ENCODE measurements around the gene DHRS7.
A peak's percentile ranks its signal among the peaks of the same experiment; 100 is the strongest.

DHRS7 gene

GRCh38 chr14:60184905-60185555, 19.8 kb upstream of the DHRS7 start:
- no peak for FAIRE-seq

GRCh38 chr14:60184146-60184904, 19.1 kb upstream of the DHRS7 start:
- peak; percentile 93 for FAIRE-seq

GRCh38 chr14:60183741-60184140, 18.5 kb upstream of the DHRS7 start:
- no peak for FAIRE-seq

GRCh38 chr14:60183138-60183537, 17.9 kb upstream of the DHRS7 start:
- FAIRE-seq: no peak

GRCh38 chr14:60179431-60179869, 14.3 kb upstream of the DHRS7 start:
- no peak for FAIRE-seq

- FAIRE-seq: no peak
Measured at GRCh38 chr14:60178820-60179219, 13.6 kb upstream of the DHRS7 start.

GRCh38 chr14:60178164-60178563, 13.0 kb upstream of the DHRS7 start:
- no peak for FAIRE-seq

GRCh38 chr14:60175255-60175902, 10.2 kb upstream of the DHRS7 start:
- FAIRE-seq: no peak

GRCh38 chr14:60174352-60175254, 9.4 kb upstream of the DHRS7 start:
- FAIRE-seq: no peak

GRCh38 chr14:60171690-60172089, 6.5 kb upstream of the DHRS7 start:
- FAIRE-seq: no peak

- no peak for FAIRE-seq
Measured at GRCh38 chr14:60170948-60171347, 5.8 kb upstream of the DHRS7 start.

- no peak for FAIRE-seq
Measured at GRCh38 chr14:60169722-60170121, 4.5 kb upstream of the DHRS7 start.

- no peak for FAIRE-seq
Measured at GRCh38 chr14:60166142-60166541, 944 bp upstream of the DHRS7 start.

- no peak for FAIRE-seq
Measured at GRCh38 chr14:60165547-60165876, 314 bp upstream of the DHRS7 start.

- no peak for FAIRE-seq
Measured at GRCh38 chr14:60164404-60164711, 840 bp downstream of the DHRS7 start.

- no peak for FAIRE-seq
Measured at GRCh38 chr14:60163693-60164092, 1.5 kb downstream of the DHRS7 start.

GRCh38 chr14:60161196-60162107, 3.7 kb downstream of the DHRS7 start:
- FAIRE-seq: no peak

- FAIRE-seq: no peak
Measured at GRCh38 chr14:60160422-60160821, 4.8 kb downstream of the DHRS7 start.

- FAIRE-seq: no peak
Measured at GRCh38 chr14:60154671-60155070, 10.5 kb downstream of the DHRS7 start.

GRCh38 chr14:60153991-60154390, 11.2 kb downstream of the DHRS7 start:
- no peak for FAIRE-seq

- FAIRE-seq: no peak
Measured at GRCh38 chr14:60151715-60152114, 13.5 kb downstream of the DHRS7 start.

- no peak for FAIRE-seq
Measured at GRCh38 chr14:60134702-60135101, 30.5 kb downstream of the DHRS7 start.

All from endometrium (tissue), 2 donors.